Esophagus muscularis mucosa (tissue), 4 donors: Measurements from ENCODE around the gene TMCO5A. TPM values are rescaled to one million over a fixed set of nuclear protein-coding genes. Genes with fewer than 3 reads are reported as not detected.

Experiments
- DNase-seq: peaks from one replicate; pipeline ENCODE4 v3.0.0-alpha.2; 2017; ENCODE audit errors: extremely low spot score
- H3K27ac ChIP-seq, 4 donors: fragments of 200-600 bp; sonication (generic); replicated peaks in 1 of 4; 1 replicate in 3 of 4; 2 replicates in 1 of 4; pipeline ENCODE4 v1.5.1; 2016 to 2019; ENCODE audit warnings: mild to moderate bottlenecking in 1 of 4
- H3K27me3 ChIP-seq, 4 donors: fragments of 200-600 bp; sonication (generic); one replicate each; pipeline versions ENCODE4 v1.5.1 to v1.6.0; 2016 to 2019
- H3K36me3 ChIP-seq, 4 donors: fragments of 200-600 bp; sonication (generic); one replicate each; pipeline ENCODE4 v1.5.1; 2016 to 2019
- H3K4me1 ChIP-seq, 4 donors: fragments of 200-600 bp; sonication (generic); one replicate each; pipeline ENCODE4 v1.5.1; 2016 to 2019
- H3K4me3 ChIP-seq, 4 donors: fragments of 200-600 bp; sonication (generic); 1 replicate in 2 of 4; 2 replicates in 2 of 4; pipeline ENCODE4 v1.5.1; 2016 to 2019; ENCODE audit warnings: mild to moderate bottlenecking in 4 of 4, moderate library complexity in 1 of 4
- H3K9me3 ChIP-seq, 4 donors: fragments of 200-600 bp; sonication (generic); 1 replicate in 3 of 4; 2 replicates in 1 of 4; pipeline ENCODE4 v1.5.1; 2016 to 2019
- CTCF ChIP-seq, 3 experiments: fragments of 200-600 bp in 2 of 3; fragments of 450-650 bp in 1 of 3; sonication (generic) in 2 of 3; IDR thresholded peaks; one replicate each; pipeline ENCODE4 v1.5.1; 2017 to 2019; ENCODE audit warnings: antibody characterized with exemption in 3 of 3, mild to moderate bottlenecking in 2 of 3, moderate library complexity in 1 of 3
- EP300 ChIP-seq: sonication (generic); formaldehyde crosslinking; IDR thresholded peaks from one replicate; pipeline ENCODE4 v1.6.1; 2017; ENCODE audit warnings: antibody characterized with exemption
- POLR2A ChIP-seq: fragments of 450-650 bp; IDR thresholded peaks from one replicate; pipeline ENCODE4 v1.6.1; 2017; ENCODE audit warnings: antibody characterized with exemption, moderate library complexity, mild to moderate bottlenecking, low read depth
- POLR2AphosphoS5 ChIP-seq, 2 donors: sonication (generic); formaldehyde crosslinking; IDR thresholded peaks; one replicate each; pipeline ENCODE4 v1.6.1; 2017; ENCODE audit warnings: antibody characterized with exemption in 2 of 2
- WGBS: methylation state at CpG from one replicate; pipeline ENCODE4 v1.1.5; 2018; 5-methylcytosine and 5-hydroxymethylcytosine counted together
- intact Hi-C: fragments of 100-400 bp; cut with DNase I; formaldehyde crosslinking; loops from one replicate; pipeline ENCODE4 v1.15.1; 2023
- total RNA-seq, 4 donors: library from RNA; depleted of rRNA; stranded (reverse); fragments of >200 nt; gene quantifications; one replicate each; pipeline versions ENCODE4 v1.1.0 to v1.2.1, GENCODE V29; 2016

Gene TMCO5A
- total RNA-seq, 4 donors from 2014 or later, result not detected

- intact Hi-C loops, result no loop called here
- no peaks in the 10 kb centered on the region for H3K36me3 ChIP-seq
- H3K9me3 ChIP-seq, result no peaks in the 10 kb centered on the region
- 79% methylated on average over 5 of the region's 6 CpGs for WGBS
- no peak for TF ChIP-seq EP300
- no peak for TF ChIP-seq POLR2AphosphoS5 (IDR thresholded peaks at IDR 0.05)
- no peak for TF ChIP-seq POLR2A
- TF ChIP-seq CTCF (IDR thresholded peaks at IDR 0.05), result no peak
- peaks cover 0 to 7% (median 0%) of the 10 kb centered on the region in 4 donors for H3K27me3 ChIP-seq
- no peak overlapping the region for H3K4me3 ChIP-seq
- H3K27ac ChIP-seq, result no peak overlapping the region
- no peaks in the 10 kb centered on the region for H3K4me1 ChIP-seq
- no peak for DNase-seq
Observed at GRCh38 chr15:37921527-37922385, 12.7 kb upstream of the TMCO5A start.

DNA sequence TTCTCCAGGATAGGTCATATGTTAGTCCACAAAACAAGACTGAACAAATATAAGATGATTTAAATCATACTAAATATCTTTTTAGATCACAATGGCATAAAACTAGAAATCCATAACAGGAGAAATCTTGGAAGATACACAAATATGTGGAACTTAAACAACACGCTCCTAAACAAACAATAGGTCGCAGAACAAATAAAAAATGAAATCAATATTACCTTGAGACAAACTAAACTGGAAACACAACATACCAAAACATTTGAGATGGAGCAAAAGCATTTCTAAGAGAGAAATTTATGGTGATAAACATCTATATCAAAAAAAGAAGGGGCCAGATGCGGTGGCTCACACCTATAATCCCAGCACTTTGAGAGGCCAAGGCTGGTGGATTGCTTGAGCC lies 8.3 kb upstream of the TMCO5A start:
- H3K36me3 ChIP-seq, result no peaks in the 10 kb centered on the region
- TF ChIP-seq EP300 (no peak), POLR2AphosphoS5 (IDR thresholded peaks at IDR 0.05) (no peak), POLR2A (no peak), CTCF (IDR thresholded peaks at IDR 0.05) (no peak)
- intact Hi-C loops, result no loop called here

GRCh38 chr15:37929238-37929637 lies 5.2 kb upstream of the TMCO5A start:
- no peaks in the 10 kb centered on the region for H3K27me3 ChIP-seq
- DNase-seq, result no peak
- H3K9me3 ChIP-seq, result no peaks in the 10 kb centered on the region
- intact Hi-C loops, result no loop called here
- TF ChIP-seq POLR2AphosphoS5 (IDR thresholded peaks at IDR 0.05), result no peak
- TF ChIP-seq EP300, result no peak
- no peak for TF ChIP-seq CTCF (IDR thresholded peaks at IDR 0.05)
- TF ChIP-seq POLR2A, result no peak
- no peaks in the 10 kb centered on the region for H3K4me1 ChIP-seq
- H3K27ac ChIP-seq, result no peak overlapping the region
- H3K4me3 ChIP-seq, result no peak overlapping the region
- H3K36me3 ChIP-seq, result no peaks in the 10 kb centered on the region
- 58% methylated on average over 1 of the region's 1 CpG for WGBS

More for the DNA sequence above, 8.3 kb upstream of the TMCO5A start:
- H3K27me3 ChIP-seq, result peaks cover 0 to 7% (median 0%) of the 10 kb centered on the region in 4 donors
- no peak overlapping the region for H3K27ac ChIP-seq
- WGBS, result 83% methylated on average over 3 of the region's 3 CpGs
- DNase-seq, result no peak
- no peaks in the 10 kb centered on the region for H3K9me3 ChIP-seq
- H3K4me3 ChIP-seq, result no peak overlapping the region
- no peaks in the 10 kb centered on the region for H3K4me1 ChIP-seq

DNA sequence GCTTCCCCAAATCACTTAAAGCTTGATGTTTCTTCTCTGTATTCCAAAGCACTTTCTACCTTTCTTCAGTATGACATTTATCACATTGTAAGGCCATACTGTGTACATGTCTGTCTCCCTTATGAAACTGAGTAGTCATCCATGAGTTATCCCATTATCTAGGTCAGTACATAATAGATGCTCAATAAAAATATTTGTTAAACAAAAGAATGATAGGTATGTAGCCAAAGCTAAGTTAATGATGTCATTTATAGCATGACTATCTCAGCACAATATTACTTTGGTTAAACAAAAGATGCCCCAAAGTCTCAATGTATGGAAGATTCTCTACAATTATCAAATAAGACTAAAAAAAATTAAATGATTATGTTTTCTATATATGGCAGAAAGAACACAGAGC lies 3.1 kb upstream of the TMCO5A start:
- Histone ChIP-seq H3K27me3 (no peaks in the 10 kb centered on the region), H3K36me3 (no peaks in the 10 kb centered on the region), H3K27ac (no peak overlapping the region), H3K4me1 (no peaks in the 10 kb centered on the region), H3K9me3 (no peaks in the 10 kb centered on the region), H3K4me3 (no peak overlapping the region)
- DNase-seq, result no peak
- no peak for TF ChIP-seq POLR2AphosphoS5 (IDR thresholded peaks at IDR 0.05)
- TF ChIP-seq CTCF (IDR thresholded peaks at IDR 0.05), result no peak
- TF ChIP-seq EP300, result no peak
- no peak for TF ChIP-seq POLR2A
- intact Hi-C loops, result no loop called here
